Left ventricle myocardium inferior (tissue), 1 donor: Measurements from ENCODE around the gene TSPAN17. TPM values are rescaled to one million over a fixed set of nuclear protein-coding genes. Genes with fewer than 3 reads are reported as not detected.

Source experiments
- DNase-seq: peaks from one replicate; pipeline ENCODE4 v3.0.0-alpha.2; 2020
- H3K27ac ChIP-seq: fragments of 200-600 bp; replicated peaks from 2 replicates; pipeline ENCODE4 v1.8.0; 2021
- H3K27me3 ChIP-seq: fragments of 200-600 bp; 2 replicates; pipeline ENCODE4 v1.8.0; 2021; ENCODE audit warnings: low read depth
- H3K36me3 ChIP-seq: fragments of 200-600 bp; 2 replicates; pipeline ENCODE4 v1.8.0; 2021
- H3K4me1 ChIP-seq: fragments of 200-600 bp; 2 replicates; pipeline ENCODE4 v1.8.0; 2021
- H3K4me3 ChIP-seq: fragments of 200-600 bp; 2 replicates; pipeline ENCODE4 v1.8.0; 2021; ENCODE audit warnings: mild to moderate bottlenecking, moderate library complexity
- H3K9me3 ChIP-seq: fragments of 200-600 bp; replicated peaks from 2 replicates; pipeline ENCODE4 v1.8.0; 2021
- CTCF ChIP-seq: fragments of 200-600 bp; IDR thresholded peaks from 2 replicates; pipeline ENCODE4 v1.8.0; 2021; ENCODE audit warnings: antibody characterized with exemption, mild to moderate bottlenecking, borderline replicate concordance
- intact Hi-C: fragments of 100-400 bp; cut with micrococcal nuclease; formaldehyde crosslinking; loops from one replicate; pipeline ENCODE4 v1.11.0; 2022
- total RNA-seq: library from RNA; stranded (reverse); fragmentation: NEBNext Ultra II Directional; extraction: Animal tissue kit (Norgen Biotek cat#: 25700); gene quantifications from one replicate; pipeline ENCODE4 v1.2.1, GENCODE V29; 2021
- donor health status: DM: no; HTN: yes; CAD: no; lungs with severe emphysema.

Gene TSPAN17
- total RNA-seq, 1 donor from 2014 or later: 31.0 TPM

- Histone ChIP-seq H3K27me3 (no peaks in the 10 kb centered on the region), H3K4me3 (no peak overlapping the region), H3K36me3 (no peaks in the 10 kb centered on the region), H3K27ac (no peak overlapping the region), H3K9me3 (no peaks in the 10 kb centered on the region), H3K4me1 (peaks cover 30% of the 10 kb centered on the region)
- TF ChIP-seq CTCF: no peak
- DNase-seq: no peak
- intact Hi-C loops: no loop called here
Observed at GRCh38 chr5:176643491-176644219, 3.6 kb upstream of the TSPAN17 start.

GRCh38 chr5:176644294-176644693, 3.0 kb upstream of the TSPAN17 start:
- TF ChIP-seq CTCF: no peak
- H3K4me3 ChIP-seq: no peak overlapping the region
- H3K27me3 ChIP-seq: no peaks in the 10 kb centered on the region
- intact Hi-C loops: no loop called here
- no peak for DNase-seq
- no peak overlapping the region for H3K27ac ChIP-seq
- no peaks in the 10 kb centered on the region for H3K36me3 ChIP-seq
- H3K9me3 ChIP-seq: no peaks in the 10 kb centered on the region
- H3K4me1 ChIP-seq: peaks cover 34% of the 10 kb centered on the region

- DNase-seq: no peak
- H3K27me3 ChIP-seq: no peaks in the 10 kb centered on the region
- intact Hi-C loops: no loop called here
- TF ChIP-seq CTCF: no peak
- H3K36me3 ChIP-seq: no peaks in the 10 kb centered on the region
- peaks cover 29% of the 10 kb centered on the region for H3K4me1 ChIP-seq
- no peak overlapping the region for H3K27ac ChIP-seq
- no peak overlapping the region for H3K4me3 ChIP-seq
- H3K9me3 ChIP-seq: no peaks in the 10 kb centered on the region
Observed at GRCh38 chr5:176644878-176645670, 2.2 kb upstream of the TSPAN17 start.

- H3K27me3 ChIP-seq: no peaks in the 10 kb centered on the region
- no peak for TF ChIP-seq CTCF
- peak overlapping the region; percentile 83 for H3K27ac ChIP-seq
- DNase-seq: no peak
- intact Hi-C loops: no loop called here
- no peaks in the 10 kb centered on the region for H3K9me3 ChIP-seq
- peak overlapping the region; percentile 88 for H3K4me3 ChIP-seq
- H3K36me3 ChIP-seq: no peaks in the 10 kb centered on the region
- H3K4me1 ChIP-seq: peaks cover 24% of the 10 kb centered on the region
Observed at GRCh38 chr5:176646049-176646706, 1.1 kb upstream of the TSPAN17 start.

GRCh38 chr5:176646707-176647029, 616 bp upstream of the TSPAN17 start:
- intact Hi-C loops: no loop called here
- no peak for TF ChIP-seq CTCF
- H3K27ac ChIP-seq: peak overlapping the region; percentile 83
- no peaks in the 10 kb centered on the region for H3K27me3 ChIP-seq
- no peaks in the 10 kb centered on the region for H3K36me3 ChIP-seq
- H3K9me3 ChIP-seq: no peaks in the 10 kb centered on the region
- no peak for DNase-seq
- H3K4me3 ChIP-seq: peak overlapping the region; percentile 88
- peaks cover 24% of the 10 kb centered on the region for H3K4me1 ChIP-seq
